ENCODE results near the gene GRM4. TPM values are rescaled to one million over a fixed set of nuclear protein-coding genes. Genes with fewer than 3 reads are reported as not detected.

The GRM4 gene
- total and polyA plus RNA-seq, 9 of the 15 experiments (the other 6 are each of a cell fraction or from before 2014, with no cell fraction given) = 0.18 TPM; not detected in 8

DNA sequence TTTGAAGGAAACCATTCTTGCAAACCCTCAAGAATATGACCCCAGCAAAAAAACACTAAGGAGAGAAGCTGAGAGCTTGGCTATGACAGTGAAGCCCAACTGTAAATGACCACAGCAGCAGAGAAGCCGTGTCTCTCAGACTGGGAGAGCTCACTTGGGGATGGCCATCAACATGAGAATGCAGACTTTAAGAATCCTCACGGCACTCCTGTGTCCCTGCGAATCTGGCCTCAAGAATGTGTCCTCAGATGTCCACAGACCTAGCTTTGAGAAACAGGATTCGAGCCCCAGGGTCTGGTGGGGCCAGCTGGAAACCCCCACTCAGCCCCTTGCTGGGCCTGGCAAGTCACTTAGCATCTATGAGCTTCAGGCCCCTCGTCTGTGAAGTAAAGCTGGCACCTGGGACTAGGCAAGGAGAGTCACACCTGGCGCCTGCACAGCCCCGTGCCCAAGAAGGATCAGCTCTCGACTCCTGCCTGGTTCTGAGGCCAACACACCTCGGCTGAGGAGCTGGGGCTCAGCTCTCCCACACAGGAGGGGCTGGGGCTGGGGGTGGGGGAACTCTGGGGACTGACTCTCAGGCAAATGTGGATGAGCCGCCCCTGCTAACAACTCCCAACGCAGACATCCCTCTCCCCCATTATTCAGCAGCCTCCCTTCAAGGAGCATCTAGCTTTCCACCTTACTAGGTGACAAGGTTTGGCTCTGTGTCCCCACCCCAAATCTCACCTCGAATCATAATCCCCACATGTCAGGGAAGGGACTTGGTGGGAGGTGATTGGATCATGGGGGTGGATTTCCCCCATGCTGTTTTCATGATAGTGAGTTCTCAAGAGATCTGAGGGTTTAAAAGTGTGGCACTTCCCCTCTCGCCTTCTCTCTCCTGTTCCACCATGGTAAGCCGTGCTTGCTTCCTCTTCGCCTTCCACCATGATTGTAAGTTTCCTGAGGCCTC, 97.7 kb downstream of the GRM4 start:
- DNase-seq (ENCODE audit: extremely low read depth in 1 of 4, low spot score in 3 of 4) = no peak
- Histone ChIP-seq H3K4me2 (ENCODE audit: insufficient read depth, low read length) (no peak overlapping the region), H3K27ac (ENCODE audit: extremely low read depth, low read depth, low read length) (no peak overlapping the region), H4K20me1 (replicated peaks; ENCODE audit: control insufficient read depth, insufficient read depth, low read length) (no peaks in the 10 kb centered on the region; the same call in none of the 2 replicates), H3K36me3 (ENCODE audit: control insufficient read depth, insufficient read depth, low read length) (no peaks in the 10 kb centered on the region), H3K9ac (ENCODE audit: insufficient read depth in 1 of 2, low read depth in 2 of 2, low read length in 2 of 2) (no peak overlapping the region; a peak in 1 of 4 replicates), H3K9me1 (ENCODE audit: control insufficient read depth, insufficient read depth, low read length) (no peaks in the 10 kb centered on the region), H3K4me3 (no peak overlapping the region), H3K79me2 (ENCODE audit: control insufficient read depth, insufficient read depth, low read length) (no peaks in the 10 kb centered on the region), H3K9me3 (replicated peaks; ENCODE audit: control insufficient read depth, insufficient read depth, low read depth, low read length) (no peaks in the 10 kb centered on the region; the same call in 1 of the 2 replicates), H3K4me1 (replicated peaks in 1 of 2; ENCODE audit: control insufficient read depth in 2 of 2, insufficient read depth in 2 of 2, low read length in 2 of 2) (peaks cover 0 to 2% of the 10 kb centered on the region in 2 experiments; a peak in 2 of 5 replicates), H2AFZ (ENCODE audit: low read depth, low read length) (no peak overlapping the region), H3K27me3 (ENCODE audit: control insufficient read depth in 2 of 2, insufficient read depth in 2 of 2, low read length in 2 of 2) (peaks cover 7 to 56% of the 10 kb centered on the region in 2 experiments)
- no peak for ATAC-seq
- 2% methylated on average over 13 of the region's 15 CpGs for WGBS (ENCODE audit: insufficient coverage, low coverage, missing lambda C conversion rate)
- in situ Hi-C loops (cut with MboI) (no loop called here), intact Hi-C loops (cut with micrococcal nuclease) (no loop called here)
- POLR2A ChIA-PET = interaction anchor here (0.6 to 0.8 kb wide), 3 partner anchors 33 to 1099 kb away, joined by 3 read pairs; no protein-coding TSS in a partner anchor
- CTCF ChIA-PET (ENCODE audit: low intra/inter-chr PET ratio) = no interaction called here
- TF ChIP-seq SPI1 (IDR thresholded peaks at IDR 0.05; ENCODE audit: borderline replicate concordance, low read depth, low read length) (no peak), RFX5 (IDR thresholded peaks at IDR 0.05; ENCODE audit: low read depth, low read length) (no peak), PHF20 (IDR thresholded peaks at IDR 0.05; ENCODE audit: partially characterized antibody) (no peak), BHLHE40 (IDR thresholded peaks at IDR 0.05; ENCODE audit: low read length) (no peak), ZNF77 (CRISPR knock-in tag; IDR thresholded peaks at IDR 0.05) (no peak)
- TF ChIP-seq, protein P1, sequence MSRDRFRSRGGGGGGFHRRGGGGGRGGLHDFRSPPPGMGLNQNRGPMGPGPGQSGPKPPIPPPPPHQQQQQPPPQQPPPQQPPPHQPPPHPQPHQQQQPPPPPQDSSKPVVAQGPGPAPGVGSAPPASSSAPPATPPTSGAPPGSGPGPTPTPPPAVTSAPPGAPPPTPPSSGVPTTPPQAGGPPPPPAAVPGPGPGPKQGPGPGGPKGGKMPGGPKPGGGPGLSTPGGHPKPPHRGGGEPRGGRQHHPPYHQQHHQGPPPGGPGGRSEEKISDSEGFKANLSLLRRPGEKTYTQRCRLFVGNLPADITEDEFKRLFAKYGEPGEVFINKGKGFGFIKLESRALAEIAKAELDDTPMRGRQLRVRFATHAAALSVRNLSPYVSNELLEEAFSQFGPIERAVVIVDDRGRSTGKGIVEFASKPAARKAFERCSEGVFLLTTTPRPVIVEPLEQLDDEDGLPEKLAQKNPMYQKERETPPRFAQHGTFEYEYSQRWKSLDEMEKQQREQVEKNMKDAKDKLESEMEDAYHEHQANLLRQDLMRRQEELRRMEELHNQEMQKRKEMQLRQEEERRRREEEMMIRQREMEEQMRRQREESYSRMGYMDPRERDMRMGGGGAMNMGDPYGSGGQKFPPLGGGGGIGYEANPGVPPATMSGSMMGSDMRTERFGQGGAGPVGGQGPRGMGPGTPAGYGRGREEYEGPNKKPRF (IDR thresholded peaks at IDR 0.05; ENCODE audit: low read depth, low read length) = no peak
- no peak for FAIRE-seq
- no TSS peak for BruUV-seq (replicated peaks)
